MG63 (cell line): ENCODE results near the gene LIG1. TPM values are rescaled to one million over a fixed set of nuclear protein-coding genes. Genes with fewer than 3 reads are reported as not detected.
A peak's percentile ranks its signal among the peaks of the same experiment; 100 is the strongest.
"Not testable (repeated sequence)": the region's sequence is repeated elsewhere in the genome, so short reads cannot be mapped to it uniquely, and the experiment has no call there.

Experiments
- DNase-seq: peaks from one replicate; pipeline ENCODE4 v3.0.0-alpha.2; 2020
- H3K27me3 ChIP-seq: fragments of 250-450 bp; sonication (Bioruptor Pico); 2 replicates; pipeline ENCODE4 v1.5.1; 2020; ENCODE audit warnings: mild to moderate bottlenecking, moderate library complexity
- H3K36me3 ChIP-seq: fragments of 250-450 bp; sonication (Bioruptor Pico); 2 replicates; pipeline ENCODE4 v1.5.1; 2020; ENCODE audit warnings: mild to moderate bottlenecking, moderate library complexity
- H3K4me3 ChIP-seq: fragments of 250-450 bp; sonication (Bioruptor Pico); 2 replicates; pipeline ENCODE4 v1.5.1; 2020; ENCODE audit warnings: mild to moderate bottlenecking, moderate library complexity
- H3K9me3 ChIP-seq: fragments of 250-450 bp; sonication (Bioruptor Pico); 2 replicates; pipeline ENCODE4 v1.5.1; 2020; ENCODE audit warnings: mild to moderate bottlenecking, moderate library complexity
- total RNA-seq: library from RNA; depleted of rRNA; stranded (reverse); fragments of >200 nt; shearing (Covaris generic); gene quantifications from 2 replicates; pipeline ENCODE4 v1.2.3, GENCODE V29; 2014; ENCODE audit warnings: low replicate concordance

The LIG1 gene
- total RNA-seq, 1 experiment from 2014 or later = 98.0 TPM

DNA sequence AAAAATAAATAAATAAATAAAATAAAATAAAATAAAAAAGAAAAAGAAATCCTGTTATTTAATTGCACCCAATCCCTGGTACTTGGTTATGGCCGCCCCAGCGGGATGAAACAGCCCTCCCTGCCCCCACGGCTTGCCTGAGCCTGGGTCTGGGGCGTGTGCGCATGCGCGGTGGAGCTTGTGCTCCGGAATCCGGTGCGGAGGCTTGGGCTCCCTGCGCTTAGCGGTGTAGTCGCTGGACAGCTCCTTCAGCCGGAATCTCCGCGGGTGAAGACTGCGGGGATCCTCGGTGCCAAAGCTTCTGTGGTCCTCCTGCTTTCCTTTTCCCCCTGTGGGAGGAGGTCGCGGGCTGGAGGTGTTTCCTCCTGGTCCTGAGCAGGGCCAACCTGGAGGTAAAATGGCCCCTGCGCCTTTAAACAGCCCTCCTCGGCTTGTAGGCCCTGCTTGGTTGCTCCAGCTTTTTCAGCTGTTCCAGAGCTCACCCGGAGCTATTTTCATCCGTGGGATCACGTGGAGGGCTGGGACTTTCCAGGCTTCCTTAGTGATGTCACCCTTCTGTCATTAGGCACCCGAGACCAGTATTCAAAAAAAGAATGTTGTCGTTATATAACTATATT is 59.7 kb downstream of the LIG1 start, which contains the start of gene PLA2G4C:
Gene PLA2G4C, minus strand, starts transcription at position 468 of the 617 bp plus-strand sequence. CDS start 4,288 bp downstream, outside the sequence.
- peak; percentile 91 for DNase-seq
- Histone ChIP-seq H3K4me3 (peak within 1 kb of the TSS; percentile 46), H3K9me3 (no peaks in the 10 kb centered on the region), H3K27me3 (no peaks in the 10 kb centered on the region), H3K36me3 (peaks cover 10% of the 10 kb centered on the region)

- peak; percentile 39 for DNase-seq
- Histone ChIP-seq H3K27me3 (no peaks in the 10 kb centered on the region), H3K9me3 (no peaks in the 10 kb centered on the region), H3K36me3 (no peaks in the 10 kb centered on the region), H3K4me3 (no peak overlapping the region)
Measured at GRCh38 chr19:48108997-48109782, 61.0 kb downstream of the LIG1 start.

DNA sequence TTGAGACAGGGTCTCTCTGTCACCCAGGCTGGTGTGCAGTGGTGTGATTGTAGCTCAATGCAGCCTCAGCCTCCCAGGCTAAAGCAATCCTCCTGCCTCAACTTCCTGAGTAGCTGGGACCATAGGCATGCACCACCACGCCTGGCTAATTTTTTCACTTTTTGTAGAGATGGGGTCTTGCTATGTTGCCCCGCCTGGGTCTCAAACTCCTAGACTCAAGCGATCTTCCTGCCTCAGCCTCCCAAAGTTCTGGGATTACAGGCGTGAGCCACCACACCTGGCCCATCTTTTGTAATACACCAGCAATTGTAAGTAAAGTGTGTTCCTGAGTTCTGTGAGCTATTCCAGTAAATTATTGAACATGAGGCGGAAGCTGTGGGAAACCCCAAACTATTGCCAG is 66.2 kb downstream of the LIG1 start:
- H3K9me3 ChIP-seq = peaks cover 14% of the 10 kb centered on the region
- no peaks in the 10 kb centered on the region for H3K27me3 ChIP-seq
- H3K4me3 ChIP-seq = no peak overlapping the region
- DNase-seq = no peak
- H3K36me3 ChIP-seq = peaks cover 6% of the 10 kb centered on the region

DNA sequence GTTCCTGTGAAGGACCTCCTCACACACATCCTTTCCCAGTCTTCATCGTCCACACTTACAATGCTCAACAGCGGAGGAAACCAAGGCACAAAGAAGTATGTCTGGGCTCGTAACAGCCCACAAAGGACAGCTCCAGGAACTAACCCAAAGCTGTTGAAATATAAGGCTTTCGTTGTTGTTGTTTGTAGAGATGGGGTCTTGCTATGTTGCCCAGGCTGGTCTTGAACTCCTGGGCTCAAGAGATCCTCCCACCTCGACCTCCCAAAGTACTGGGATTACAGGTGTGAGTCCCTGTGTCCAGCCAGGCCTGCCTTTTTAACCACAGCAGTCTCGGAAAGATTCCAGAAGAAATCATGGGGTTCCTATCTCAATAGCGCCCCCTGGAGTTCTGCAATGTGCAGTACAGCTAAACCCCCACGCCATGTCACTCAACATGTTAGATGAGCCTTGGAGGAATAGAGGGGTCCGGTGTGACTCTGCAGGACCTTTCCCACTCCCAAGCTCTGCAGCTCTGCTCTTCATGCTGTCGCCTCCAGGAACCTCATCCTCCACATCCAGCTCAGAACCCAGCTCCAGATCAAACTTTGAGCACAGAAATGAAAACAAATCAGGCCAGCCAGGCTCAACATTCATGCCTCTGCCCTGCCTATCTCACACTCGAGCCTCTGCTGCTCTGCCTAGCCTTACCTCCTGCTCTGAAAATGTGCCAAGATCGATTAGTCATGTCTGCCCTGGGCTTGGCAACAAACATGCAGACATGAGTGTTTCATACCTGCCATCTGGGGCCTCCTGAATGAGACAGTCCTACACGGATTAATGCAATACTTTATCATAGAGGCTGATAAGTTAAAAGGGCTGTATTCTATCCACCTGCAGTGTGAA is 67.0 kb downstream of the LIG1 start:
- peak; percentile 83 for DNase-seq
- peaks cover 6% of the 10 kb centered on the region for H3K36me3 ChIP-seq
- H3K9me3 ChIP-seq = peaks cover 16% of the 10 kb centered on the region
- H3K4me3 ChIP-seq = no peak overlapping the region
- no peaks in the 10 kb centered on the region for H3K27me3 ChIP-seq

DNA sequence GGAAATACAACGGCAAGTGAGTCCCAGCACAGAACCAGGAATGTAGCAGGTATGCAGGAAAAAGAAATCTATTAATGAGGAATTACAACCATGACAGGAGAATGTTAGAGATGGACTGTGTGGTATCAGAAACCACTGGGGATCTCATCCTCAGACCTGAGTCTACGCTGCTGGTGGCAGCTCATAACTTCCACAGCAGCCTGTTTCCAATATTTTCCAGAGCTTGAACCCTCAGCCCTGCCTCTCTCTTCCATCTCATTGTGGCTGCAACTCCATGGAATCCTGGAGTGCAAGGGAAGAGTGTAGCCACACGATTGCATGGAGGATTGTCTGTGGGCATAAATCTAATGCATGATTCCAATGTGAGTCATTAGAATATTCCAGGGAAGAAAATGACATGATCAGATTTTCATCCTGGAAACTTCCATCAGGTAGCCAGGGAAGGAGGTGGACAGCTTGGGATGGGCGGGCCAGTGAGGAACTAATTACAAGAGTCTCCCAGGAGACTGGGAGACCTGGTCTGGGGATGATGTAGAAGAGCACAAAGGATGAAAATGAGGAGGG is 74.5 kb downstream of the LIG1 start:
- Histone ChIP-seq H3K4me3 (no peak overlapping the region), H3K27me3 (no peaks in the 10 kb centered on the region), H3K36me3 (peaks cover 26% of the 10 kb centered on the region), H3K9me3 (peaks cover 49% of the 10 kb centered on the region)
- no peak for DNase-seq

- Histone ChIP-seq H3K36me3 (peaks cover 26% of the 10 kb centered on the region), H3K9me3 (peaks cover 46% of the 10 kb centered on the region), H3K4me3 (no peak overlapping the region), H3K27me3 (no peaks in the 10 kb centered on the region)
- no peak for DNase-seq
Measured at GRCh38 chr19:48094855-48095203, 75.3 kb downstream of the LIG1 start.

DNA sequence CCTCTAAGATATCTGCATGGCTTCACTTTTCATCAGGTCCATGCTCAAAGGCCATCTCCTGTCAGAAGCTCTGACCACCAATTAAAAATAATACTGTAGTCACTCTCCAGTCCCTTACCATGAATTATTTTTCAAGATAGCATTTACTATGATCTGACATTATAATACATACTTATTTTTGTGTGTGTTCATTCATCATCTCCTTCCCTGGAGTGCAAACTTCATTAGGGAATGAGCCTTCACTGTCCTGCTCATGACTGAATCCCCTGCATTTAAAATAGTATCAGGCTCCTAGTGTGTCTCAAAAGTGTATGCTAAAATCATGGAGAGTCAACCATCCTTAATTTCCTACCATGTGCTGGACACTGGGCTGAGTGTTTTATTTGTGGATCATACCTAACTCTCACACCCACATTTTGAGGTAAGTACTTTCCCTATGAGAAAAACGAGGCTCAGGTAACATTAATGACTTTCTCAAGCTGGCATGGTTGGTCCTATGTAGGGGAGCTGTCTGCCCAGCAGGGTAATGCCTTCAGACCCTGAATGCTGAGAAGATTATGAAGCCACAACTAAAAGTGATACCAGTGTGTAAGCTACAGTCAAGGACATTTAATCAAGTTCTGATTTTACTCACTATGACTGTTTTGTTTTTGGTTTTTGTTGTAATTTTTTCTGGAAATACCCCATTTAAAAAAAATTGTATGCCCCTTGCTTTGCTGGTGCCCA is 75.9 kb downstream of the LIG1 start:
- peaks cover 41% of the 10 kb centered on the region for H3K9me3 ChIP-seq

GRCh38 chr19:48091111-48091718 is 78.9 kb downstream of the LIG1 start:
- peak; percentile 96 for DNase-seq
- H3K36me3 ChIP-seq = peaks cover 14% of the 10 kb centered on the region
- not testable (repeated sequence) for H3K4me3 ChIP-seq, H3K27me3 ChIP-seq
- H3K9me3 ChIP-seq = peaks cover 39% of the 10 kb centered on the region

More for the DNA sequence above, 75.9 kb downstream of the LIG1 start:
- no peak for DNase-seq
- no peaks in the 10 kb centered on the region for H3K27me3 ChIP-seq
- peaks cover 21% of the 10 kb centered on the region for H3K36me3 ChIP-seq
- no peak overlapping the region for H3K4me3 ChIP-seq

- peaks cover 14% of the 10 kb centered on the region for H3K36me3 ChIP-seq
- H3K4me3 ChIP-seq = no peak overlapping the region
- DNase-seq = peak; percentile 95
- peaks cover 39% of the 10 kb centered on the region for H3K9me3 ChIP-seq
- no peaks in the 10 kb centered on the region for H3K27me3 ChIP-seq
Measured at GRCh38 chr19:48090281-48090802, 79.8 kb downstream of the LIG1 start.

GRCh38 chr19:48088991-48089390 is 81.2 kb downstream of the LIG1 start:
- peak; percentile 51 for DNase-seq
- not testable (repeated sequence) for H3K36me3 ChIP-seq, H3K4me3 ChIP-seq, H3K27me3 ChIP-seq
- H3K9me3 ChIP-seq = peaks cover 29% of the 10 kb centered on the region

DNA sequence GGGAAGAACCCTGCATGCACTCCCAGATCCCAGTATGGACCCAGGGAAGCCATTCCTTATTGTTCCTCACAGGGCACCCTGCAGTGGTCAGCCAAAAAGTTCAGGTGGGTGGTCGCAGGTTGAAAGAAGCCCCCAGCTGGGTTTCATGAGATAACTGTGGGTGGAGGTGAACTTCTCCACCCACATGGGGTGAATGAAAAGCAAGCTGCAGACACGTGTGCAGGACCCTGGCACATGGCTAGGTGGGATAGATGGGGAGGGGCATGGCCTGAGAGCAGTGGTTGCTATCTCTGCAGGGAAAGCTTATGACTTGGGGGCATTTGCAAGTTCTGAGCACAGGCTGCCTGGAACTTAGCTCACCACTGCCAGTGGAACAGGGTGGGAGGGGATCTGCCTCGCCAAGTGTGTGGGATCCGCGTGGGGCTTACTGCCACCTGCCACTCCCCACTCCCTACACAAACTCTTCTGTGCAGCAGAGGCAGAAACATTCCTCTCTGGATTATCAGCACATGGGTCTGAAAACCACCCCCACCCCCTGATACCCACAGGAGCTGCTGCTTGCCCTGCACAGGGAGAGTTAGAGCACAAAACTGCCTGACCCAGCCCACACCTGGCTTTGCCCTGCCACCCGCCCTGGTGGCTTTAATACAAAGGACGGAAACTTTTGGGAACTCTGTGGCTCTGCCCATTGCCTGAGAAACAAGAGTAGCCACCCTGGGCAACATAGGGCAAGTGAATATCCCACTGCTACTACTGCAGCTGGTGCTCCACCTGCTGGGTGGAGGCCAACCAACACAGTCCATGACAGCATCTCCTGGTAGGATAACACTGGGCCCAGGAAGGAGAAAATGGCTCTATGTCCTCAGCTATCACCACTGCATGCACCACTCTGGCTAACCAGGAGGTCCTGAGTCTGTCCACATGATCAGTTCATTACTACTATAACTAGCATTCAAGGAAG is 84.0 kb downstream of the LIG1 start:
- H3K36me3 ChIP-seq = no peaks in the 10 kb centered on the region

GRCh38 chr19:48085076-48085475 is 85.1 kb downstream of the LIG1 start:
- H3K9me3 ChIP-seq = peaks cover 9% of the 10 kb centered on the region
- H3K27me3 ChIP-seq = no peaks in the 10 kb centered on the region
- H3K4me3 ChIP-seq = no peak overlapping the region
- no peaks in the 10 kb centered on the region for H3K36me3 ChIP-seq
- DNase-seq = peak; percentile 94

More for the DNA sequence above, 84.0 kb downstream of the LIG1 start:
- H3K4me3 ChIP-seq = no peak overlapping the region
- DNase-seq = peak; percentile 60
- H3K27me3 ChIP-seq = no peaks in the 10 kb centered on the region
- peaks cover 11% of the 10 kb centered on the region for H3K9me3 ChIP-seq

- H3K36me3 ChIP-seq = no peaks in the 10 kb centered on the region
- H3K9me3 ChIP-seq = 0 out of 2 replicates have a peak, but pooled peaks cover 2% of the 10 kb centered on the region
- H3K4me3 ChIP-seq = no peak overlapping the region
- DNase-seq = no peak
- H3K27me3 ChIP-seq = no peaks in the 10 kb centered on the region
Measured at GRCh38 chr19:48081106-48081505, 89.0 kb downstream of the LIG1 start.

DNA sequence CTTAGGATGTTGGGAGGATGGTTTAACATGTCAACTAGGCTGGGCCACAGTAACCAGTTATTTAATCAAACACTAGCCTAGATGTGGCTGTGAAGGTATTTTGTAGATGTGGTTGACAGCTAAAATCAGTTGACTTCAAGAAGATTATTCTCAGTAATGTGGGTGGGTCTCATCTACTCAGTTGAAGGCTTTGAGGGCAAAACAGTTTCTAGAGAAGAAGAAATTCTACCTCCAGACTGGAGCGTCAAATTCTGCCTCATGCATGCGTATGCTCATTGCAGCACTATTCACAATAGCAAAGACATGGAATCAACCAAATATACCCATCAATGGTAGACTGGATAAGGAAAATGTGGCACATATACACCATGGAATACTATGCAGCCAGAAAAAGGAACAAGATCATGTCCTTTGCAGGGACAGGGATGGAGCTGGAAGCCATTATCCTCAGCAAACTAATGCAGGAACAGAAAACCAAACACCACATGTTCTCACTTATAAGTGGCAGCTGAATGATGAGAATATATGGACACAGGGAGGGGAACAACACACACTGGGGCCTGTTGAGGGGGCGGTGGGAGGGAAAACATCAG is 99.9 kb downstream of the LIG1 start:
- not testable (repeated sequence) for H3K36me3 ChIP-seq, H3K27me3 ChIP-seq, H3K4me3 ChIP-seq, DNase-seq, H3K9me3 ChIP-seq
